8988T (cell line): Measurements from ENCODE around the gene PROM2.

ENCODE experiments used
- DNase-seq: peaks from one replicate; pipeline ENCODE4 v3.0.0; 2011

PROM2 gene

GRCh38 chr2:95289253-95289652 lies 15.0 kb downstream of the PROM2 start:
- DNase-seq, result no peak

GRCh38 chr2:95291222-95291621 lies 17.0 kb downstream of the PROM2 start:
- no peak for DNase-seq

- DNase-seq, result no peak
These were observed 18.5 kb downstream of the PROM2 start for GRCh38 chr2:95292623-95293260.

- DNase-seq, result no peak
These were observed 20.5 kb downstream of the PROM2 start for GRCh38 chr2:95294579-95295250.

GRCh38 chr2:95295376-95295775 lies 21.1 kb downstream of the PROM2 start:
- DNase-seq, result no peak

- no peak for DNase-seq
These were observed 21.8 kb downstream of the PROM2 start for GRCh38 chr2:95296011-95296410.

- no peak for DNase-seq
These were observed 22.7 kb downstream of the PROM2 start, which contains the start of gene KCNIP3 for GRCh38 chr2:95296880-95297487. Gene KCNIP3, plus strand, starts transcription at chr2:95297347. Its CDS starts 92 bp downstream, at chr2:95297439.

GRCh38 chr2:95297639-95298395 lies 23.6 kb downstream of the PROM2 start:
- DNase-seq, result no peak

GRCh38 chr2:95298486-95299111 lies 24.4 kb downstream of the PROM2 start:
- no peak for DNase-seq

- DNase-seq, result no peak
These were observed 25.7 kb downstream of the PROM2 start for GRCh38 chr2:95299961-95300360.

- DNase-seq, result no peak
These were observed 26.2 kb downstream of the PROM2 start for GRCh38 chr2:95300450-95300849.

GRCh38 chr2:95301186-95301585 lies 26.9 kb downstream of the PROM2 start:
- no peak for DNase-seq

- DNase-seq, result no peak
These were observed 27.8 kb downstream of the PROM2 start for GRCh38 chr2:95301876-95302641.

- no peak for DNase-seq
These were observed 29.1 kb downstream of the PROM2 start for GRCh38 chr2:95303191-95303919.

- no peak for DNase-seq
These were observed 31.3 kb downstream of the PROM2 start for GRCh38 chr2:95305380-95306061.

GRCh38 chr2:95306336-95306895 lies 32.2 kb downstream of the PROM2 start:
- DNase-seq, result no peak

- no peak for DNase-seq
These were observed 32.8 kb downstream of the PROM2 start for GRCh38 chr2:95307036-95307435.

- no peak for DNase-seq
These were observed 33.6 kb downstream of the PROM2 start for GRCh38 chr2:95307878-95308277.

- no peak for DNase-seq
These were observed 34.3 kb downstream of the PROM2 start for GRCh38 chr2:95308426-95308990.

GRCh38 chr2:95309599-95309998 lies 35.4 kb downstream of the PROM2 start:
- no peak for DNase-seq
